Hippocampal formation (tissue), 2 donors: ENCODE data around the gene RARG.

Experiments
- DNase-seq, 2 donors: peaks; one replicate each; lab custom pipeline; 2025; lab: John Stamatoyannopoulos, UW

Gene RARG

DNA sequence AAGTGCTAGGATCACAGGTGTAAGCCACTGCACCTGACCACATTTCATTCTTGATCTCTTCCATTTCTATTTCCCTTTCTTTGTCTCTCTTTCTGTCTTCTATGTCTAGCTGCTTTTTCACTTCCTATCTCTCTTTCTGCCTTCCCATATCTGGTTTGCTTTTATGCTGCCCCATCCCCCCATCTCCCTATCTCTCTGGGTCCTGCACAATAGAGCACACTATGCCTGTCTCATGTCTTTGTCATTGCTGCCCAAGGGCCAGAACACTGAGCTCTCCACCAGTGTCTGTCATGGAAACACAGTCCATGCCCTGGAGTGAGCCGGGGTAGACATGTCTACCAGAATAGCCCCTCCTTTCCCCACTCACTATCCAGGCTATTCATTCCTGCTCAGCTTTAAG is 12.3 kb upstream of the RARG start:
- DNase-seq = no peak

GRCh38 chr12:53241623-53242412 is 9.8 kb upstream of the RARG start:
- DNase-seq = no peak

- no peak for DNase-seq
These were observed 7.7 kb upstream of the RARG start for GRCh38 chr12:53239643-53240258.

DNA sequence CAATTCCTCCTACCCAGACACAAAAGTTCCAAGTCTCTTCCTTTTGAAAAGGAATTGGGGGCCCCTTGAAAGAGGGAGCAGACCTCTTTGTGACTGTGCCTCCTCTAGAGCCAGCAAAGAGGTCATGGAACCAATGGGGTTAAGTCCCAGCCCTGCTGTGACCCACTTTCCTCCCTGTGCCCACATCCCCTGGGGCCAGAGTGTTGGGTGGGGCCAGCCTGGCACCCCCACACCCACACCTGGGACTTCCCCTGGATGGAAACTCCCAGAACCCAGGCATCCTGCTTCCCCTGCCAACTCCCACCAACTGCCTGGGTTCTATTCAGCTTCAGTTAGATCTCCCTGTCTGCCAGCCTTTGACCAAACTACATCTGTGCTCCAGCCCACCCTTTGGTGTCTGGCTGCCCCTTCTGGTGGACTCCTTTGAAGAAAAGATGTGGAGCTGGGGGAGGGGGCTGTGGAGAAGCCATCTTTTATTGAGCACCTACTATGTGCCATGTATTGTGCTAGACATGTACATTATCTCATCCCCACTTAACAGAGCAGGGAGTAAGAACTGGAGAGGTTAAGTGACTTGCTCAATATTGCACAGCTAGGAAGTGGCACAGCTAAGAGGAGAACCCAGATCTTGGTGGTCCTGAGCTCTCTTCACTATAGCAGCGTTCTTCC is 4.6 kb upstream of the RARG start:
- no peak for DNase-seq

DNA sequence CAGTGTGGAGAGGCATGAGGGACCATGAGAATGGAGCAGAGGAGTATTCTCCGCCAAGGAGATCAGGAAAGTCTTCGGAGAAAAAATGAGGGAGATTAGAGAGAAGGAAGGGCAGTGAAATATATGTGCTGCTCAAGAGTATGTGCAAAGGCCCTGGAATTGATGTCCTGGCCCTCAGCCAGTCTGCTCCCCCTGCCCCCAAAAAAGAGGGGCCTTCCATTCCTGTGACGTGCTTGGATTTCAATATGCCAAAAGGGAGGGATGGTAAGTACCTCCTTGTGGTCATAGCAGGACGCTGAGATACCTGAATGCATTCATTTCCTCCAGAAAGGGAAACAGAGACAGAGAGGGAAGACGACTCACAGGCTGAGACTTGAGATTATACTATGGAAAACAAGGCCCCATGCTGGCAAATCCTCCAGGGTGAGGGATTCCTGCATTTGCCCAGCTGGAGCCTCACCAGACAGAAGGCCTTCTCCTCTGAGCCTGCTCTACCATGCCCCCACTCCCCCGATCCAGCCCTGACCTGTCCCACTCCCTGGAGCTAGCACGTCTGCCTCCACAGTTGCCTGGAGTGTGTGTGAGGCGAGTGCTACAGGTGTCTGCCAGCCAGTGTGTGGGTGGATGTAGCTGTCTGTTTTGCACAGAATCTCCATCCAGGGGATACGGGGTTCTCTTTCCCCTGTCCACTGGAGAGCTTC is 3.9 kb upstream of the RARG start:
- no peak for DNase-seq

- DNase-seq = no peak
These were observed 3.2 kb upstream of the RARG start for GRCh38 chr12:53235164-53235563.

DNA sequence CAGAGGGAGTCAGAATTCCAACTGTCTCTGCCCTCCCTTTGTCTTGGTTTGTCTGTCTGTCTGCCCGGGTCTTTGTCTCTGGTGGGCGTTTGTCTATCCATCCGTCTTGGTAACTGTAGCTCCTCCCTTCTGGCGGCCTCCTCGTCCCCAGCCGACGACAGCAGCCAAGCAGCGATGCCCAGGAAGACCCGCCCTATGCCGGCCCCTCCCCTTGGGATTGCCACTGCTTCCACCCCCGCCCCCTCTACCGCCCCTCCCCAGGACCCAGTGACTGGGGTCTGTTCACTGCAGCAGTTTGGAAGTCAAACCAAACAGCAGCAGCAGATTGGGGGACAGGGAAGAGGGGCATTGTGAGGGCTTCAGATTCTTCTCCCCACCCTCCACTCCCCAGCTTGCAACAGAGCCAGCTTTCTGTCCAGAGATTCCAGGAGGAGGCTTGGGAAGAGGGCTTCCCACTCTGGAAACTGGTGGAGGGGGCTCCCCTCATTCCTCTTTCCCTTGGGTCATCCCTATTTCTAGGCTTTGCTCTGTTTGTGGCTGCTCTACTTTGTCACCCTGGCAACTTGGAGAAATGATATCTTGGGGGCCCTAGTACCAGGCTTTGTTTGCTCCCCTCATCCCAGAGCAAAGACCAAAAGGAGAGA is 2.4 kb upstream of the RARG start:
- no peak for DNase-seq

- DNase-seq = no peak
These were observed 1.7 kb upstream of the RARG start for GRCh38 chr12:53233671-53234121.

GRCh38 chr12:53232646-53233461 is 845 bp upstream of the RARG start:
- no peak for DNase-seq

- no peak for DNase-seq
These were observed 413 bp downstream of the RARG start for GRCh38 chr12:53231671-53231920.

DNA sequence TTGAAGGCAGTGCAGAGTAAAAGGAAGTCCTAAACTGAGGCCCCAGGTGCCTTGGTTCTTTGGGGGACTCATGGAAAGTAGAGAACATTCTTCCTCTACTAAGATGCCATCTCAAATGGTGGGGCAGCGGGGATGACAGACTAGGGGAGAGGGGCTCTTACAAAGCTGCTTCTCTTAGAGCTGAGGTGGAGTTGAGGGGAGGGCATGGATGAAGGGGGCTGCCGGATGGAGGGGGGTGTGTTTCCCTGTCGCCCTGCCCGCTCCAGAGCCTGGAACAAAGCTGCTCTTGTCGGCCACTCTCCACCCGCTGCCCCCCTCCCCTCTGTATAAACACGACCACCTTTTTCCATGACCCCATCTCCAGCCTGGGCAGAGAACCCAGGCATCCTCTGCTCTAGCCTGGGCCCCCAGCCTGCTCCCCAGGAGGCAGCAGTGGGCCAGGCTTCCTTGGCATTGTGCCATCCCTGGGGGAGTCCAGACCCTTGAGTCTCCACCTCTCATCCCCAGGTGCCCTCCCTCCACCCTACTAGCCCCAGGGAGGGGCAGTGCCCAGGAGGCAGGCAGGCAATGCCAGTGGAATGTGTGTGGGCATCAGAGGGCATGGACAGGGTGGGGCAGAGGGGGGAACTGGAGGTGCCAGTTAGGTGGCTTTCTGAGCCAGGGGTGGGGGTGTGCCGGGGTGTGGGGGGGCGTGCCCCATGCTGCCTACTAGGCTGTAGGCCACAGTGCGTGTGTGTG is 1.7 kb downstream of the RARG start:
- no peak for DNase-seq

DNA sequence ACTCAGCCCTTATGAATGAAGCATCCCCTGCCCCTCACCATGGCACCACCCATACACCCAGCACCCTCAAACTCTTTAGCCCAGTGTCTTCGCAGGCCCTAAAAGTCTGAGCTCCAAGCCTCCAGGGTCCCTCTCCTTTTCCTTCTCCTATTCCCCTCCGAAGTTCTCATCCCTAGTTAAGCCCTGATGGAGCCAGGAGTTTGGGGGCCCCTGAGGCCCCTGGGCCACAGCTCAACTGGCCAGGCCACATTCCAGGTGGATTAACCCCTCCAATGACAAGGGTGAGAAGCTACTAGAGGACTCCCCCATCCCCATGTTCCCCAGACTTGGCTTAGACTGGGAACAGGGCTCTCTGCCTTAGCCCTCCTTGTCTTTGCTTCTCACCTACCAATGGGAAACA is 2.6 kb downstream of the RARG start:
- no peak for DNase-seq

DNA sequence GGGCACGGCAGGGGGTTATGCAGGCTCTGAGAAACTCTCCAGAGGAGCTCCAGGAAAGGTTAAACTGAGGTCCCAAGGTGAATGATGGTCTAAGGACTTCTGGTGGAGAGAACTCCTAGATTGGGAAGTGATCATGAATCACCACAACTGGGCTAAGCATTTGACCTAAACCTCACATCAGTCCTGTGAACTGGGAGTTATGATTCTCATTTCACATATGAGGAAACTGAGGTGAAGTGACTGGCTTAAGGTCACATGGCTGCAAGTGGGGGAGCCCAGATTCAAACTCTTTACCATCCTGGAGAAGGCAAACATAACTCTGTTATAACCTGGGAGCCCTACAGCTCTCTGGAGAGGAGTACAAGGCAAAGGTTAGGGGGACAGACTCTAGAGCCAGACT is 4.2 kb downstream of the RARG start:
- no peak for DNase-seq

DNA sequence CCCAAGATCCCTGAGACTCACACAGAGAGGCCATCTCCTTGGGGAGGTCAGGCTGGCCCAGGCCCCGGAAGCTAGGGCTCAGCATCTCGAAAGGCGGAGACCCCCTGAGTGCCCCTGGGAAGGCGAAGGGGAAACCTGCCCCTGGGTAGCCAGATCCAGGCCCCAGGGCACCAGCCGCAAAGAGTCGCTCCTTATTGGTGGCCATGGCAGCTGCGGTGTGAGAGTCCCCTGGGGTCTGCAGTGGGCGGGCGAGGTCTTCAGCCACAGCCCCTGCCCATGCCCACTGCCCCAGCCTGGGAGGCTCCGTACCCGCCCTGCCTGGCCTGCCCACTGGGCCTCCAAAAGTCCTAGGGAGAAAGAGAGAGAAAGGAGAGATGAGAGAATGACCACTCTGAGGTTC is 4.7 kb downstream of the RARG start:
- DNase-seq = no peak

GRCh38 chr12:53226815-53227214 is 5.2 kb downstream of the RARG start:
- DNase-seq = no peak

- no peak for DNase-seq
These were observed 6.2 kb downstream of the RARG start for GRCh38 chr12:53225635-53226424.

- DNase-seq = no peak
These were observed 6.9 kb downstream of the RARG start for GRCh38 chr12:53224897-53225634.

- DNase-seq = no peak
These were observed 7.7 kb downstream of the RARG start for GRCh38 chr12:53224061-53224896.
